Transverse colon (tissue), 4 donors: Measurements from ENCODE around the gene RER1. TPM values are rescaled to one million over a fixed set of nuclear protein-coding genes. Genes with fewer than 3 reads are reported as not detected.

Experiments
- DNase-seq: peaks from one replicate; pipeline ENCODE4 v3.0.0-alpha.2; 2019
- H3K27ac ChIP-seq, 4 donors: fragments of 200-600 bp; sonication (generic); 2 replicates each; pipeline ENCODE4 v1.5.1; 2016 to 2018; ENCODE audit warnings: inconsistent platforms in 4 of 4
- H3K27me3 ChIP-seq: fragments of 200-600 bp; sonication (generic); 2 replicates; pipeline ENCODE4 v1.5.1; 2017; ENCODE audit warnings: inconsistent platforms
- H3K36me3 ChIP-seq, 4 donors: fragments of 200-600 bp; sonication (generic); 2 replicates each; pipeline ENCODE4 v1.5.1; 2017 to 2019; ENCODE audit warnings: inconsistent platforms in 4 of 4
- H3K4me1 ChIP-seq, 4 donors: fragments of 200-600 bp; sonication (generic); 2 replicates each; pipeline ENCODE4 v1.5.1; 2017 to 2020; ENCODE audit warnings: inconsistent platforms in 4 of 4
- H3K4me3 ChIP-seq, 4 donors: fragments of 200-600 bp; sonication (generic); 1 replicate in 1 of 4; 2 replicates in 3 of 4; pipeline versions ENCODE4 v1.5.1 to v1.6.1; 2017 to 2019; ENCODE audit warnings: inconsistent platforms in 4 of 4
- H3K9me3 ChIP-seq, 2 donors: fragments of 200-600 bp; sonication (generic); 2 replicates each; pipeline ENCODE4 v1.5.1; 2017 to 2019; ENCODE audit warnings: inconsistent platforms in 2 of 2
- EP300 ChIP-seq: sonication (generic); formaldehyde crosslinking; IDR thresholded peaks from one replicate; pipeline ENCODE4 v1.6.1; 2017; ENCODE audit warnings: antibody characterized with exemption, low read depth
- POLR2A ChIP-seq: fragments of 450-650 bp; IDR thresholded peaks from one replicate; pipeline ENCODE4 v1.6.1; 2016; ENCODE audit warnings: antibody characterized with exemption, mild to moderate bottlenecking, moderate library complexity
- POLR2AphosphoS5 ChIP-seq, 3 donors: sonication (generic); formaldehyde crosslinking; IDR thresholded peaks; one replicate each; pipeline ENCODE4 v1.6.1; 2016; ENCODE audit warnings: antibody characterized with exemption in 3 of 3
- WGBS, 2 donors: methylation state at CpG; one replicate each; pipeline ENCODE4 v1.1.5; 2018; ENCODE audit warnings: low coverage in 1 of 2; 5-methylcytosine and 5-hydroxymethylcytosine counted together
- in situ Hi-C, 4 donors: fragments of 200-750 bp; cut with MboI; loops; one replicate each; pipeline versions ENCODE4 v1.15.0 to v1.15.1; 2017; ENCODE audit warnings: low sequenced_read_pairs in 3 of 4, low pct_ligation_motif_present in 1 of 4, low pct_unique_long_range_greater_than_20kb in 1 of 4
- intact Hi-C: fragments of 100-400 bp; cut with DNase I; formaldehyde crosslinking; loops from one replicate; pipeline ENCODE4 v1.15.1; 2023; ENCODE audit warnings: low total_unique reads
- total RNA-seq, 4 donors: library from RNA; depleted of rRNA; stranded (reverse); fragments of >200 nt; gene quantifications; one replicate each; pipeline ENCODE4 v1.1.0, GENCODE V29; 2016
- TF ChIP-seq, protein P1 (sequence below), 5 experiments: fragments of 200-600 bp in 3 of 5; fragments of 450-650 bp in 2 of 5; sonication (generic) in 3 of 5; IDR thresholded peaks; 1 replicate in 2 of 5; 2 replicates in 3 of 5; pipeline ENCODE4 v1.5.1; 2016 to 2017; ENCODE audit warnings: antibody characterized with exemption in 5 of 5, inconsistent platforms in 3 of 5, mild to moderate bottlenecking in 2 of 5, moderate library complexity in 1 of 5

The RER1 gene
- total RNA-seq, 4 donors from 2014 or later, result 36.2 to 129 (median 111) TPM

DNA sequence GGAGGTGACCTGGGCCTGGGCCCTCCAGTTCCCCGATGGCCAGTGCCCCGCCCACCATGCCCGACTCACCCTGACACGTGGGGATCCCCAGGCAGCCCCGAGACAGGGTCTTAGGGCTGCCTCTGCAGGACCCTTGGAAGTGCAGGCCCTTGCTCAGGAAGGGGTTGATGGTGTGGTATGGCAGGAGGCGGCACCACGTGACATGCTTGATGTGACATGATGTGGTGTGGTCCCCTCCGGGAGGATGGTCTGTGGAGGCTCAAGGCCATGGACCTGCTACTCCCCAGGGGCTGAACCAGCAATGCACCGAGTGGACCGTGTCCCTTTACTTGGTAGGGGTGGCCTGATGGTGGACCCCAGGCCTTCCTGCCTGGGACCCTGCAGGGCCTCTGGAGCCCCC, 62.6 kb downstream of the RER1 start:
- no peaks in the 10 kb centered on the region for H3K4me1 ChIP-seq
- H3K27me3 ChIP-seq, result peaks cover 14% of the 10 kb centered on the region
- H3K36me3 ChIP-seq, result no peaks in the 10 kb centered on the region
- 80% methylated on average over 9 of the region's 10 CpGs; no CpG with 5 or more reads in 1 of the 2 donors for WGBS, 2 donors
- TF ChIP-seq POLR2AphosphoS5 (IDR thresholded peaks at IDR 0.05) (no peak), EP300 (no peak), POLR2A (no peak)
- TF ChIP-seq, protein P1, sequence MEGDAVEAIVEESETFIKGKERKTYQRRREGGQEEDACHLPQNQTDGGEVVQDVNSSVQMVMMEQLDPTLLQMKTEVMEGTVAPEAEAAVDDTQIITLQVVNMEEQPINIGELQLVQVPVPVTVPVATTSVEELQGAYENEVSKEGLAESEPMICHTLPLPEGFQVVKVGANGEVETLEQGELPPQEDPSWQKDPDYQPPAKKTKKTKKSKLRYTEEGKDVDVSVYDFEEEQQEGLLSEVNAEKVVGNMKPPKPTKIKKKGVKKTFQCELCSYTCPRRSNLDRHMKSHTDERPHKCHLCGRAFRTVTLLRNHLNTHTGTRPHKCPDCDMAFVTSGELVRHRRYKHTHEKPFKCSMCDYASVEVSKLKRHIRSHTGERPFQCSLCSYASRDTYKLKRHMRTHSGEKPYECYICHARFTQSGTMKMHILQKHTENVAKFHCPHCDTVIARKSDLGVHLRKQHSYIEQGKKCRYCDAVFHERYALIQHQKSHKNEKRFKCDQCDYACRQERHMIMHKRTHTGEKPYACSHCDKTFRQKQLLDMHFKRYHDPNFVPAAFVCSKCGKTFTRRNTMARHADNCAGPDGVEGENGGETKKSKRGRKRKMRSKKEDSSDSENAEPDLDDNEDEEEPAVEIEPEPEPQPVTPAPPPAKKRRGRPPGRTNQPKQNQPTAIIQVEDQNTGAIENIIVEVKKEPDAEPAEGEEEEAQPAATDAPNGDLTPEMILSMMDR (IDR thresholded peaks at IDR 0.05), result no peak
- H3K27ac ChIP-seq, result no peak overlapping the region
- no peak overlapping the region for H3K4me3 ChIP-seq
- intact Hi-C loops, result no loop called here
- no peaks in the 10 kb centered on the region for H3K9me3 ChIP-seq
- DNase-seq, result no peak
- in situ Hi-C loops, result no loop called here

Other genes starting within 250 kb of the RER1 start
- gene FAAP20, start 197.1 kb upstream of the RER1 start, total RNA-seq, result 10 to 100 TPM; 19.4 to 84.5 (median 34.9) TPM
- 10 to 100 TPM; 24.4 to 52.4 (median 32.2) TPM for gene SKI, start 163.5 kb upstream of the RER1 start, total RNA-seq
- 10 to 100 TPM in 3 of 4 donors, 1 to 10 TPM in 1; 3.0 to 34.0 (median 12.5) TPM for gene MORN1, start 287 bp upstream of the RER1 start, total RNA-seq
- gene PEX10, start 20.7 kb downstream of the RER1 start, total RNA-seq, result 10 to 100 TPM; 16.9 to 28.8 (median 21.3) TPM
- gene PLCH2, start 84.4 kb downstream of the RER1 start, total RNA-seq, result 1 to 10 TPM in 3 of 4 donors, under 1 TPM in 1; 1.00 to 7.3 (median 4.6) TPM
- 10 to 100 TPM; 41.1 to 58.3 (median 47.3) TPM for gene PANK4, start 134.8 kb downstream of the RER1 start, total RNA-seq
- 1 to 10 TPM in 1 of 4 donors, under 1 TPM in 1, not detected in 2; 0.64 to 1.1 TPM for gene HES5, start 138.4 kb downstream of the RER1 start, total RNA-seq
- gene TNFRSF14, start 164.5 kb downstream of the RER1 start, total RNA-seq, result 100 to 1,000 TPM; 178 to 758 (median 278) TPM
- gene PRXL2B, start 194.9 kb downstream of the RER1 start, total RNA-seq, result 100 to 1,000 TPM in 1 of 4 donors, 10 to 100 TPM in 3; 33.7 to 101 (median 50.1) TPM
- gene MMEL1, start 241.2 kb downstream of the RER1 start, total RNA-seq, result 10 to 100 TPM in 3 of 4 donors, not detected in 1; 10.5 to 16.7 (median 12.4) TPM